OCI-LY7 (cell line): ENCODE data around the gene HSPB9. TPM values are rescaled to one million over a fixed set of nuclear protein-coding genes. Genes with fewer than 3 reads are reported as not detected.

Source experiments
- BruUV-seq: library from RNA; stranded (reverse); fragments of 400-500 nt; replicated peaks from 2 replicates; lab custom pipeline; 2021; lab: Mats Ljungman, UMichigan
- CTCF ChIA-PET: fragments of 300-600 bp; sonication (Branson Sonifier 250); formaldehyde crosslinking; loops from one replicate; lab custom pipeline; 2022; ENCODE audit warnings: antibody characterized with exemption; ENCODE audit not compliant: unreplicated experiment; lab: Charles Lee
- POLR2A ChIA-PET: fragments of 300-600 bp; sonication (Branson Sonifier 250); formaldehyde crosslinking; loops from one replicate; lab custom pipeline; 2022; ENCODE audit warnings: antibody characterized with exemption; lab: Charles Lee
- DNase-seq: peaks from one replicate; pipeline ENCODE4 v3.0.0-alpha.2; 2015; ENCODE audit warnings: low spot score
- H2AFZ ChIP-seq: fragments of 200-600 bp; sonication (generic), shearing (Covaris generic); 2 replicates; pipeline ENCODE4 v1.6.1; 2014; ENCODE audit warnings: mild to moderate bottlenecking, antibody characterized with exemption, low read length, moderate library complexity
- H3K27ac ChIP-seq: fragments of 200-600 bp; sonication (generic); 2 replicates; pipeline ENCODE4 v1.5.1; 2014; ENCODE audit warnings: mixed run types, low read depth, mild to moderate bottlenecking, moderate library complexity, low read length, inconsistent platforms; ENCODE audit not compliant: poor library complexity, severe bottlenecking
- H3K36me3 ChIP-seq: fragments of 200-600 bp; sonication (generic); 2 replicates; pipeline ENCODE4 v1.6.1; 2014; ENCODE audit warnings: mild to moderate bottlenecking, antibody characterized with exemption, low read length, moderate library complexity, mixed read lengths; ENCODE audit not compliant: insufficient read depth
- H3K4me1 ChIP-seq: fragments of 200-600 bp; sonication (generic); 2 replicates; pipeline ENCODE4 v1.5.1; 2014; ENCODE audit warnings: mild to moderate bottlenecking, low read length; ENCODE audit not compliant: insufficient read depth, poor library complexity, severe bottlenecking
- H3K4me2 ChIP-seq: fragments of 200-600 bp; sonication (generic); 2 replicates; pipeline ENCODE4 v1.6.1; 2014; ENCODE audit warnings: mild to moderate bottlenecking, low read length
- H3K4me3 ChIP-seq: fragments of 200-600 bp; sonication (generic); 2 replicates; pipeline ENCODE4 v1.5.1; 2014; ENCODE audit warnings: mild to moderate bottlenecking, low read depth, low read length; ENCODE audit not compliant: poor library complexity, severe bottlenecking
- H3K79me2 ChIP-seq: fragments of 200-600 bp; sonication (generic); 2 replicates; pipeline ENCODE4 v1.6.1; 2016; ENCODE audit warnings: low read depth, mild to moderate bottlenecking, low read length, moderate library complexity, mixed read lengths; ENCODE audit not compliant: insufficient read depth
- H3K9me2 ChIP-seq: fragments of 200-600 bp; sonication (generic); 2 replicates; pipeline ENCODE4 v1.6.1; 2016; ENCODE audit warnings: mild to moderate bottlenecking, low read length, mixed read lengths; ENCODE audit not compliant: insufficient read depth
- H3K9me3 ChIP-seq: fragments of 200-600 bp; sonication (generic); 2 replicates; pipeline ENCODE4 v1.6.1; 2014; ENCODE audit warnings: mild to moderate bottlenecking, mixed run types, low read length, mixed read lengths
- H4K20me1 ChIP-seq: fragments of 200-600 bp; sonication (generic); 2 replicates; pipeline ENCODE4 v1.6.1; 2014; ENCODE audit warnings: mild to moderate bottlenecking, antibody characterized with exemption, low read length, moderate library complexity, mixed read lengths; ENCODE audit not compliant: insufficient read depth
- CTCF ChIP-seq: fragments of 200-600 bp; sonication (generic); conservative IDR thresholded peaks from 2 replicates; pipeline ENCODE4 v1.5.1; 2014; ENCODE audit warnings: mild to moderate bottlenecking, antibody characterized with exemption, low read length, moderate library complexity, mixed read lengths
- EZH2phosphoT487 ChIP-seq: fragments of 200-600 bp; sonication (generic); IDR thresholded peaks from 2 replicates; pipeline ENCODE4 v1.6.1; 2018; ENCODE audit warnings: low read depth, borderline replicate concordance, mild to moderate bottlenecking, mixed run types, antibody characterized with exemption, low read length, moderate library complexity, mixed read lengths
- intact Hi-C: fragments of 100-400 bp; cut with micrococcal nuclease; formaldehyde crosslinking; loops from one replicate; pipeline ENCODE4 v1.10.0; 2022; ENCODE audit not compliant: unreplicated experiment
- total RNA-seq, 2 experiments: library from RNA; depleted of rRNA in 1 of 2; stranded (reverse); fragments of >200 nt in 1 of 2; shearing (Covaris generic) in 1 of 2; gene quantifications; 2 replicates each; pipeline ENCODE4 v1.2.3, GENCODE V29; 2014 to 2022

Gene HSPB9
- total RNA-seq, 2 experiments from 2014 or later = 0.16 TPM; not detected in 1

- H2AFZ ChIP-seq = no peak overlapping the region
- CTCF ChIA-PET = interaction anchor here (1.1 kb wide), 1 partner anchor 8 kb away, joined by 3 read pairs; no protein-coding TSS in a partner anchor
Observed at GRCh38 chr17:42079541-42079940, 43.1 kb upstream of the HSPB9 start.

GRCh38 chr17:42081516-42082129 lies 41.0 kb upstream of the HSPB9 start:
- ChIA-PET CTCF (no interaction called here), POLR2A (no interaction called here)
- H3K27ac ChIP-seq = no peak overlapping the region
- H3K79me2 ChIP-seq = no peaks in the 10 kb centered on the region
- no peak for DNase-seq
- H4K20me1 ChIP-seq = no peaks in the 10 kb centered on the region
- no peaks in the 10 kb centered on the region for H3K4me1 ChIP-seq
- H3K4me2 ChIP-seq = no peak overlapping the region
- no peak overlapping the region for H3K4me3 ChIP-seq
- no TSS peak for BruUV-seq
- H2AFZ ChIP-seq = no peak overlapping the region
- no peaks in the 10 kb centered on the region for H3K9me2 ChIP-seq
- intact Hi-C loops = no loop called here
- TF ChIP-seq EZH2phosphoT487 = no peak
- TF ChIP-seq CTCF = no peak
- no peaks in the 10 kb centered on the region for H3K36me3 ChIP-seq
- H3K9me3 ChIP-seq = no peaks in the 10 kb centered on the region

More at GRCh38 chr17:42079541-42079940, 43.1 kb upstream of the HSPB9 start:
- Histone ChIP-seq H3K36me3 (no peaks in the 10 kb centered on the region), H4K20me1 (no peaks in the 10 kb centered on the region), H3K9me2 (no peaks in the 10 kb centered on the region), H3K4me3 (no peak overlapping the region), H3K27ac (no peak overlapping the region), H3K4me2 (no peak overlapping the region), H3K9me3 (no peaks in the 10 kb centered on the region), H3K79me2 (no peaks in the 10 kb centered on the region), H3K4me1 (no peaks in the 10 kb centered on the region)
- BruUV-seq = no TSS peak
- intact Hi-C loops = no loop called here
- TF ChIP-seq CTCF = no peak
- TF ChIP-seq EZH2phosphoT487 = no peak
- no peak for DNase-seq
- POLR2A ChIA-PET = interaction anchor here (0.6 kb wide), 1 partner anchor 159 kb away, joined by 4 read pairs; no protein-coding TSS in a partner anchor

- H2AFZ ChIP-seq = no peak overlapping the region
- no peak overlapping the region for H3K4me3 ChIP-seq
- H4K20me1 ChIP-seq = no peaks in the 10 kb centered on the region
- H3K9me3 ChIP-seq = no peaks in the 10 kb centered on the region
- no TSS peak for BruUV-seq
- no peak for DNase-seq
- ChIA-PET CTCF (no interaction called here), POLR2A (no interaction called here)
- no peaks in the 10 kb centered on the region for H3K4me1 ChIP-seq
- no peak overlapping the region for H3K27ac ChIP-seq
- no peaks in the 10 kb centered on the region for H3K9me2 ChIP-seq
- intact Hi-C loops = no loop called here
- no peak overlapping the region for H3K4me2 ChIP-seq
- TF ChIP-seq EZH2phosphoT487 = no peak
- no peak for TF ChIP-seq CTCF
- no peaks in the 10 kb centered on the region for H3K79me2 ChIP-seq
- no peaks in the 10 kb centered on the region for H3K36me3 ChIP-seq
Observed at GRCh38 chr17:42087042-42087701, 35.4 kb upstream of the HSPB9 start.
